DND-41 (cell line): ENCODE measurements around the gene ARHGAP21.
"Not testable (repeated sequence)": the region's sequence is repeated elsewhere in the genome, so short reads cannot be mapped to it uniquely, and the experiment has no call there.

Experiments
- CTCF ChIP-seq: IDR thresholded peaks from 2 replicates; pipeline ENCODE4 v1.5.1; 2012; ENCODE audit warnings: borderline replicate concordance, low read length, moderate library complexity, mild to moderate bottlenecking; ENCODE audit not compliant: poor library complexity, severe bottlenecking; ENCODE audit errors: extremely low read depth
- EZH2 ChIP-seq: IDR thresholded peaks from 3 replicates; pipeline ENCODE4 v1.6.1; 2012; ENCODE audit warnings: borderline replicate concordance, low read depth, mild to moderate bottlenecking, moderate library complexity, low read length, inconsistent platforms; ENCODE audit not compliant: severe bottlenecking

DNA sequence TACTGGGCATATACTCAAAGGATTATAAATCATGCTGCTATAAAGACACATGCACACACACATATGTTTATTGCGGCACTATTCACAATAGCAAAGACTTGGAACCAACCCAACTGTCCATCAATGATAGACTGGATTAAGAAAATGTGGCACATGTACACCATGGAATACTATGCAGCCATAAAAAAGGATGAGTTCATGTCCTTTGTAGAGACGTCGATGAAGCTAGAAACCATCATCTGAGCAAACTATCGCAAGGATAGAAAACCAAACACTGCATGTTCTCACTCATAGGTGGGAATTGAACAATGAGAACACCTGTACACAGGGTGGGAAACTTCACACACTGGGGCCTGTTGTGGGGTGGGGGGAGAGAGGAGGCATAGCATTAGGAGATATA, 65.4 kb downstream of the ARHGAP21 start:
- not testable (repeated sequence) for TF ChIP-seq CTCF, EZH2
